Stimulated activated naive CD4-positive, alpha-beta T cell (primary cell): ENCODE measurements around the gene GIPR.
"Not testable (repeated sequence)": the region's sequence is repeated elsewhere in the genome, so short reads cannot be mapped to it uniquely, and the experiment has no call there.

Experiments
- DNase-seq, 6 experiments: peaks; one replicate each; lab custom pipeline; 2025; lab: John Stamatoyannopoulos, UW

The GIPR gene

DNA sequence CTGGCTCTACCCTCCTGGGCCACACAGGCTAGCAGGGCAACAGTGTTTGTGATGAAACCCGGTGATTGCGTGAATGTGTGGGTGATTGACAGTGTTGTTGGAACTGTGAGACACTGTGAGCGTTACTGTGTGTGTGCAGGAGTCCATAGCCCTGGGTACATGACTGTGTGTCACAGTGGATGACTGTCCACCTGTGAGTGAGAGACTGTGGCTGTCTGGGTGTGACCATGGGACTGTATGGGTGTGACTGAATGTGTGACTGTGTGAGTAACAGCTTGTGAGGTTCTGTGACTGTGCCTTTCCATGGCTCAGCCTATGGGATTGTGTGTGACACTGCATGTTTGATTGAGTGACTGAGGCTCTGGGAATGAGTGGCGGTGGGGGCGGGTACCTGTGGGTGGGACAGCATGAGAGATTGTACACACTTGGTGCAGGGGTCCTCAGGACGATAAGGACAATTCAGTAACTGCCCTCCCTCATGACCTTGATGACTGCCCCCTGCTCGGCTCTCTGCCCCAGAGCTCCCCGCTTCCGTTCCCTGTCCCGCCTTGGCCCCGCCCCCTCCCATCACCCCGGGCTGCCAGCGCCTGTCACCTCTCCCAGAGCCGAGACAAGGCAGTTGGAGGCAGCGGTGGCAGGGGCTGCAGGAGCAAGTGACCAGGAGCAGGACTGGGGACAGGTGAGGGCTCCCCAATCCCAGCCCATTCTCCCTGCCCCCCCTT lies at the start of gene GIPR:
Gene GIPR (plus strand): TSS at position 602 of the 722 bp plus-strand sequence. CDS start 1,300 bp downstream, outside the sequence.
- peak in 5 of 6 experiments; percentile 7 to 49 (median 20) for DNase-seq

GRCh38 chr19:45621389-45621788 lies 46.6 kb upstream of the GIPR start:
- no peak for DNase-seq

- no peak for DNase-seq
These were observed 46.0 kb upstream of the GIPR start for GRCh38 chr19:45621976-45622503.

DNA sequence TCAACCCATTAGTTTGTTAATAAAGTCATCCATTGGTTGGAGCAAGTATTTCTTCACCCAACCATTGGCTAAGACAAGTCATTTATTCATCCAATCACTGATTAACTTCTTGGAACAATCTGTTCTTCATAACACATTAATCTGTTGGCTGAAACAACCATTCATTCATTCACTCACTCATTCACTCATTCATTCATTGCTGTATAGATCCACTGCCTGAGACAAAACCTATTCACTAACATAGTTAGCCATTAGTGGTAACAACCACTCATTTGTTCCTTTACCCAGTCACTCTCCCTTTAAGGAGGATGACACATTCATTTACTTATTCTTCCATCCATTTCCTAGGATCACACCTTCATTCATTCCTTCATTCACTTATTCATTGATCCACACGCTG lies 44.0 kb upstream of the GIPR start:
- DNase-seq = no peak

- DNase-seq = not testable (repeated sequence)
These were observed 39.8 kb upstream of the GIPR start for GRCh38 chr19:45628219-45628618.

DNA sequence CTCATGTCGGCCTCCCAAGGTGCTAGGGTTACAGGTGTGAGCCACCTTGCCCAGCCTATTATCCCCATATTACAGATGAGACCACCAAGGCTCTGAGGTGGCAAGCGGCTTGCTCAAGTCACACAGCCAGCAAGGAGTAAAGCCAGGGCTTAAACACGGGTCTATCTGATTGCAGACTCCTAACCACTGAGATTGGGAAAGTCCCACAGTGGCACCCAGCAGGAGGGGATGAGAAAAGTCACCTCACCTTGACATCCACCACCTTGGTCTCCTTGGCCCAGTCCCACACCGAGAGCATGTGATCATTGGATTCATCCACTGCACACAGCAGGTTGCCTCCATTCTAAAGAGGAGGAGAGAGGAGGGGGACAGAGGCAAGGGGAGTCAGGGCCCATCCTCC lies 38.3 kb upstream of the GIPR start:
- DNase-seq = no peak

- DNase-seq = no peak
These were observed 37.6 kb upstream of the GIPR start for GRCh38 chr19:45630463-45630862.

DNA sequence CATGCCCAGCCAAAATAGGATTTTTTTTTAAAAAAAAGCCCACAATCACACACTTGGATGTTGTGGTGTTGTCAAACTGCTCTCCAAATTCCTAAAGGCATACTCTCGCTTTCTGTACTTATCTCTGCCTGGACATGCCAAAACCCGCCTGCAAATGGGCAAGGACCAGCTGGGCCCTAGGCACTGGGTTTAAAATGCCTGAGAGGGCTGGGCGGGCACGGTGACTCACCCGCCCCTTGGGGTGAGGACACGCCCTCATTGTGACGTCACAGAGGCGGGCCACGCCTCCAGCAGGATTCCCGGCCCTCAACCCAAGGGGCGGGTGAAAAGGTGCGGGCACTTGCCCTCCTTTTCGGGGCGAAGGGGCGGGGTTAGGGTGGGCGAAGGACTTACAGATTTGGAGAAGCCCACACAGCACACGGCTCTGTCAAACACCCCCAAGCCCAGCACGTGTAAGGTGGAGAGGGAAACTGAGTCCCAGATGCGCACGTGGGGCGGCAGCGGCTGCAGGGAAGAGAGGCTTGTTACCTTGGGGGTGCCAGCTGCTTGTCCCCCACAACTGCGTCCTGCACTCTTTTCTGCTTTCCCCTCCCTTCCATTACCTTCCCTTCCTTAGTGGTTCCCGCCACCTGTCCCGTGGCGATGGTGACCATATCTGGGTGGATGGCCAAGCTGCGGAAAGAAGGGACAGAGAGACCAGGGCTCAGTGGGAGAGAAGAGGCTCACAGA lies 35.4 kb upstream of the GIPR start:
- DNase-seq = no peak

GRCh38 chr19:45636275-45636674 lies 31.7 kb upstream of the GIPR start:
- DNase-seq = no peak

GRCh38 chr19:45636902-45637301 lies 31.1 kb upstream of the GIPR start:
- no peak for DNase-seq

GRCh38 chr19:45637890-45638667 lies 29.9 kb upstream of the GIPR start:
- no peak for DNase-seq

DNA sequence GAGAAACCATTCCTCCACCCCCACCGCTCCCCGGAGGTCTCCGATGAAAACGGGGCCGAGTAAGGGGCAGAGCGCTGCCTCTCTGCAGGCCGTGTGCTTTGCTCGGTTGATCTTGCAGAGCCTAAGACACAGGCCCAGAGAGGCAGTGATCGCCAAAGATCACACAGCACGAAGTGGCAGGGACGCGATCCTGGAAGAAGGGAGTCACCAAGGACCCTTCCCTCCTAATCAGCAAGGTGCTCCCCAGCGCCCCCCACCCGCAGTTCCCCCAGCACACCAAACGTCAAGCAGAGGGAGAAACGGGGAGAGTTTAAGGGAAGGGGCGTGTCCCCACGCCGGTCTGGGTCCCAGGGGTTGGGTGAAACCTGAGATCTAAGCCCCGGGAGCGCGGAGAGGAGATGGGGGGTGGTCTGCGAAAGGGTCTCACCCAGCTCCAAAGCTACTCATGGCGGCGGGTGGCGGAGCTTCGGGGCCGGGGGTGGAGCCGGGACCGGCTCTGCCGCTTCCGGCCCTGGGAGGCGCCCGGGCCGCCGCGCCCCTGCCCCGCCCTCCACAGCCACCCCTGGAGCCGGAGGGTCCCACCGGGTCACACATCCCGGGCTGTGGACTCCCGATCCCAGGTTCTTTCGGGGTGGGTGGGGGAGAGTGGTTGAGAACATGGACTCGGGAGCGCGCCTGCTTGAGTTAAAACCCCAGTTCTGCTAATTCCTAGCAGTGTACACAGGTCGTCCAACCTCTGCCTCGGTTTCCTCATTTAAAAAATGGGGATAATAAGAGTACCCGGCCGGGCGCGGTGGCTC lies 28.9 kb upstream of the GIPR start, which contains the start of gene EML2:
Gene EML2 (minus strand): TSS at position 468 of the 800 bp plus-strand sequence. CDS start 21 bp downstream, at position 447.
- DNase-seq = peak in 5 of 6 experiments; percentile 34 to 54 (median 42)

DNA sequence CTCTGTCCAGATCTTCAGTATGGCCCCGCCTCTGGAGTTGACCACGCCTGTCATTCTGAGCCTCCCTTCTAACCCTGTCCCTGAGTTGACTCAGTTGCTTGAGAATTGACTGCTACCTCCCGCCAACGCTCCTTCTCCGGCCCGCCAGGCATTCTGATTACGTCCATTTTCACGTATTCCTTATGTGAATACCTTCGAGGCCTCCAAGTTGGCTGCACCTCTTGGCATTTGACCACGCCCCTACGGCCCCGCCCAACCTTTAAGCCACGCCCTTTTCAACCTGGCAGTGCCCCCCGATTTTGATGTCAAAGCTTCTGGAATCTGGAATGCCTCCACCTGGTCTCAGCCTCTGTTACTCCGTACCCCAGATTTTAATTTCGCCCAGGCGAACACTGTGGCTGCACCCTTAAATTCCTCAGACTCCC lies 27.2 kb upstream of the GIPR start:
- peak in 2 of 6 experiments; percentile 21 to 26 for DNase-seq

GRCh38 chr19:45641274-45642105 lies 26.5 kb upstream of the GIPR start:
- peak in 2 of 6 experiments; percentile 47 to 60 for DNase-seq

- DNase-seq = peak; percentile 71 to 95 (median 81)
These were observed 24.7 kb upstream of the GIPR start for GRCh38 chr19:45643024-45643926.

- no peak for DNase-seq
These were observed 23.9 kb upstream of the GIPR start for GRCh38 chr19:45643927-45644771.

- DNase-seq = peak in 1 of 6 experiments; percentile 66
These were observed 22.9 kb upstream of the GIPR start for GRCh38 chr19:45645068-45645630.
